DOHH2 (cell line): ENCODE data around the gene HOXC11.

Experiments used
- CTCF ChIP-seq: fragments of 200-600 bp; sonication (generic); IDR thresholded peaks from one replicate; pipeline ENCODE4 v1.5.1; 2014; ENCODE audit warnings: antibody characterized with exemption, mild to moderate bottlenecking, low read depth, low read length; ENCODE audit not compliant: poor library complexity, severe bottlenecking
- EZH2phosphoT487 ChIP-seq: fragments of 200-600 bp; sonication (generic); IDR thresholded peaks from 2 replicates; pipeline ENCODE4 v1.6.1; 2017; ENCODE audit warnings: borderline replicate concordance, mild to moderate bottlenecking, antibody characterized with exemption, low read length, moderate library complexity, mixed read lengths

DNA sequence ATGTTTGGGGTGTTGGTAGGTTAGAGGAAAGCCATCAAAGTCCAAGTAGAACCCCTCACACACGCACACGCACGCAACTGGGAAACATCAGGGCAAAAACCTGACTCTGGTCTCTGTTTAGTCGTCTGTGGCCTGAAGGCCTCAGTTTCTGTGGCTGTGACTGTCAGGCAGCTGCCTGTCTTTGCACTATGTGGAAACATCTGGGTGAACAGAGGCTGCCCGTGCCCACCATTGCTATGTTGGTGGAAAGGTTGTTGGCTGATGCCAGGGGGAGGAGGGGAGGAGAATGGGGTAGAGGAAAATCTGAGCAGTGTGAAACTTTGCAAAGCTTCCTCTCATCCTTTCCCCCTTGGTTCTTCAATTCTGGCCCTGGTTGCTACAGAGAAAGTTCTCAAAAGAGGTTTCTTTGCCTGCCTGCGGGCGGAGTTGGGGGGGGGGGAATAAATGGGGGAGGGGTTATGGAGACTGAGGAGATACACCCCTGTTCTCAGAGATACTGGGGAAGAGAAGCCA is 19.5 kb downstream of the HOXC11 start:
- no peak for TF ChIP-seq CTCF
- TF ChIP-seq EZH2phosphoT487, result no peak; the same call in 1 of the 2 replicates
